Ovary (tissue), 3 donors: ENCODE data around the gene ADAMTS2.

Source experiments
- CTCF ChIP-seq, 3 donors: fragments of 450-650 bp in 2 of 3; fragments of 200-600 bp in 1 of 3; IDR thresholded peaks; one replicate each; pipeline versions ENCODE4 v1.5.1 to v1.8.0; 2016 to 2022; ENCODE audit warnings: antibody characterized with exemption in 3 of 3, mild to moderate bottlenecking in 1 of 3
- POLR2A ChIP-seq: fragments of 450-650 bp; IDR thresholded peaks from one replicate; pipeline ENCODE4 v1.6.1; 2017; ENCODE audit warnings: antibody characterized with exemption, mild to moderate bottlenecking, moderate library complexity
- donor health status: DM: no; HTN: no; CAD: no.

GRCh38 chr5:179300581-179301180 lies 44.6 kb downstream of the ADAMTS2 start:
- TF ChIP-seq CTCF (IDR thresholded peaks at IDR 0.05), result no peak
- TF ChIP-seq POLR2A, result no peak
